HepG2 (cell line): ENCODE results near the gene SMOC1. TPM values are rescaled to one million over a fixed set of nuclear protein-coding genes. Genes with fewer than 3 reads are reported as not detected.
A peak's percentile ranks its signal among the peaks of the same experiment; 100 is the strongest.

Experiments used
- FIP1L1 ChIP-seq: fragments of 200-400 bp; formaldehyde crosslinking; IDR thresholded peaks from 2 replicates; pipeline ENCODE4 v1.6.1; 2018; ENCODE audit warnings: low read depth, mild to moderate bottlenecking, low read length, moderate library complexity, borderline replicate concordance; ENCODE audit not compliant: insufficient read depth
- REXO4 ChIP-seq: sonication (generic); formaldehyde crosslinking; IDR thresholded peaks from 2 replicates; pipeline ENCODE4 v1.8.0; 2022; ENCODE audit warnings: missing genetic modification reagents, mild to moderate bottlenecking, borderline replicate concordance
- SCMH1 ChIP-seq: sonication (generic); formaldehyde crosslinking; IDR thresholded peaks from 2 replicates; pipeline ENCODE4 v1.9.0; 2021; ENCODE audit warnings: missing genetic modification reagents, mild to moderate bottlenecking, borderline replicate concordance
- SP140L ChIP-seq: sonication (generic); formaldehyde crosslinking; IDR thresholded peaks from 2 replicates; pipeline ENCODE4 v1.4.0; 2020; ENCODE audit warnings: missing genetic modification reagents, borderline replicate concordance
- ZNF616 ChIP-seq: sonication (generic); formaldehyde crosslinking; IDR thresholded peaks from 2 replicates; pipeline ENCODE4 v1.5.0; 2020; ENCODE audit warnings: low read depth, mild to moderate bottlenecking, missing genetic modification reagents
- ZNF720 ChIP-seq: sonication (generic); formaldehyde crosslinking; IDR thresholded peaks from 2 replicates; pipeline ENCODE4 v1.4.0; 2020; ENCODE audit warnings: missing genetic modification reagents
- polyA plus RNA-seq, 8 experiments: library from polyadenylated mRNA; depleted of rRNA in 3 of 8; stranded (reverse) in 7 of 8; unstranded in 1 of 8; fragments of >200 nt; fragmentation: Illumina TruSeq in 4 of 8; extraction: Trizol in 4 of 8; gene quantifications; 2 replicates each; pipeline versions ENCODE4 v1.2.1 to v1.2.3, GENCODE V29; 2011 to 2016; ENCODE audit warnings: low read depth in 4 of 8, missing spikeins in 1 of 8, mixed read lengths in 1 of 8; ENCODE audit not compliant: insufficient read depth in 1 of 8
- total RNA-seq, 5 experiments: library from RNA; depleted of rRNA; stranded (reverse); fragments of >200 nt; fragmentation: Illumina TruSeq; extraction: Trizol; gene quantifications; 2 replicates each; pipeline ENCODE4 v1.2.3, GENCODE V29; 2016; ENCODE audit warnings: low read depth in 1 of 5
- TF ChIP-seq, protein P1 (sequence below): IDR thresholded peaks from 2 replicates; pipeline ENCODE4 v1.6.1; 2016; ENCODE audit warnings: low read depth, missing genetic modification reagents, missing compliant biosample characterization
- TF ChIP-seq, protein P2 (sequence below), 2 experiments: sonication (generic) in 1 of 2; formaldehyde crosslinking in 1 of 2; IDR thresholded peaks; 2 replicates each; pipeline versions ENCODE4 v1.6.1 to v1.9.0; 2014 to 2022; ENCODE audit warnings: antibody characterized with exemption in 1 of 2, borderline replicate concordance in 1 of 2, inconsistent platforms in 1 of 2, low read depth in 1 of 2, missing genetic modification reagents in 1 of 2
- TF ChIP-seq, protein P3 (sequence below): fragments of 450-650 bp; IDR thresholded peaks from 2 replicates; pipeline ENCODE4 v1.6.1; 2016
- TF ChIP-seq, protein P4 (sequence below): IDR thresholded peaks from 2 replicates; pipeline ENCODE4 v1.6.1; 2016; ENCODE audit warnings: control low read depth
- TF ChIP-seq, protein P5 (sequence below): sonication (generic); formaldehyde crosslinking; IDR thresholded peaks from 2 replicates; pipeline ENCODE4 v1.5.0; 2020; ENCODE audit warnings: missing genetic modification reagents, mild to moderate bottlenecking, borderline replicate concordance

Gene SMOC1
- total and polyA plus RNA-seq, 2 of the 13 experiments (the other 11 are each of a cell fraction or from before 2014, with no cell fraction given): 17.8 to 35.6 TPM

DNA sequence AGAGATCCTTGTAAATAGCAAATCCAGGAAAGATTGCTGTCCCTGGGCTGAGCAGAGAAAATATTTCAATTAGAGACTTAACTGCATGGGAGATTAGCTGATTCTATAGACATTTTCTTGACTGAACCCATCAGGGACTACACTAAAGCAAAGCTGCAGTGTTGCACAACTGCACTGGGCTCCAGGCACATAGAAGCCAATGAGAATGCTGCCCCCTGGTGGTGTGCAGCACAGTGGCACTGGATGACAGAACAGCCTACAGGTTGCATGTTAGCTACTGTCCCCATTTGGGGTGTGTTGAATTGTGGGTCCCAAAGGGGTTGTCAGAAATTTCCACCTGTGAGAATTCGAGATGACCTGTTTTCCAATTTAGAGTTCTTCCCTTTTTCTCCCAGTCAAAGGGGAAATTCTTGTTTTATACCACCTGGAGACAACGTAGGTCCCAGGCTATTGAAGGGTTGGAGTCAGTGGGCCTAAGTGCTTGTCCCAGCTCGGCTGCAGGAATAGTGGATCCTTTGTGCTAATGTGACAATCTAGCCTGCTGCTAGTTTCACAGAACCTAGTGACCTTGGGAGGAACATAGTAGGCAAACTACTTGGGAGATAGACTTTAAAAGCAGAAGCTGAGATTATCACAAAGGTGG, 194.8 kb downstream of the SMOC1 start (continued):
- TF ChIP-seq, protein P1, sequence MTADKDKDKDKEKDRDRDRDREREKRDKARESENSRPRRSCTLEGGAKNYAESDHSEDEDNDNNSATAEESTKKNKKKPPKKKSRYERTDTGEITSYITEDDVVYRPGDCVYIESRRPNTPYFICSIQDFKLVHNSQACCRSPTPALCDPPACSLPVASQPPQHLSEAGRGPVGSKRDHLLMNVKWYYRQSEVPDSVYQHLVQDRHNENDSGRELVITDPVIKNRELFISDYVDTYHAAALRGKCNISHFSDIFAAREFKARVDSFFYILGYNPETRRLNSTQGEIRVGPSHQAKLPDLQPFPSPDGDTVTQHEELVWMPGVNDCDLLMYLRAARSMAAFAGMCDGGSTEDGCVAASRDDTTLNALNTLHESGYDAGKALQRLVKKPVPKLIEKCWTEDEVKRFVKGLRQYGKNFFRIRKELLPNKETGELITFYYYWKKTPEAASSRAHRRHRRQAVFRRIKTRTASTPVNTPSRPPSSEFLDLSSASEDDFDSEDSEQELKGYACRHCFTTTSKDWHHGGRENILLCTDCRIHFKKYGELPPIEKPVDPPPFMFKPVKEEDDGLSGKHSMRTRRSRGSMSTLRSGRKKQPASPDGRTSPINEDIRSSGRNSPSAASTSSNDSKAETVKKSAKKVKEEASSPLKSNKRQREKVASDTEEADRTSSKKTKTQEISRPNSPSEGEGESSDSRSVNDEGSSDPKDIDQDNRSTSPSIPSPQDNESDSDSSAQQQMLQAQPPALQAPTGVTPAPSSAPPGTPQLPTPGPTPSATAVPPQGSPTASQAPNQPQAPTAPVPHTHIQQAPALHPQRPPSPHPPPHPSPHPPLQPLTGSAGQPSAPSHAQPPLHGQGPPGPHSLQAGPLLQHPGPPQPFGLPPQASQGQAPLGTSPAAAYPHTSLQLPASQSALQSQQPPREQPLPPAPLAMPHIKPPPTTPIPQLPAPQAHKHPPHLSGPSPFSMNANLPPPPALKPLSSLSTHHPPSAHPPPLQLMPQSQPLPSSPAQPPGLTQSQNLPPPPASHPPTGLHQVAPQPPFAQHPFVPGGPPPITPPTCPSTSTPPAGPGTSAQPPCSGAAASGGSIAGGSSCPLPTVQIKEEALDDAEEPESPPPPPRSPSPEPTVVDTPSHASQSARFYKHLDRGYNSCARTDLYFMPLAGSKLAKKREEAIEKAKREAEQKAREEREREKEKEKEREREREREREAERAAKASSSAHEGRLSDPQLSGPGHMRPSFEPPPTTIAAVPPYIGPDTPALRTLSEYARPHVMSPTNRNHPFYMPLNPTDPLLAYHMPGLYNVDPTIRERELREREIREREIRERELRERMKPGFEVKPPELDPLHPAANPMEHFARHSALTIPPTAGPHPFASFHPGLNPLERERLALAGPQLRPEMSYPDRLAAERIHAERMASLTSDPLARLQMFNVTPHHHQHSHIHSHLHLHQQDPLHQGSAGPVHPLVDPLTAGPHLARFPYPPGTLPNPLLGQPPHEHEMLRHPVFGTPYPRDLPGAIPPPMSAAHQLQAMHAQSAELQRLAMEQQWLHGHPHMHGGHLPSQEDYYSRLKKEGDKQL: no peak
- TF ChIP-seq SCMH1 (no peak), ZNF616 (CRISPR knock-in tag) (no peak), FIP1L1 (no peak), REXO4 (no peak), SP140L (peak; percentile 27; the same call in 1 of the 2 replicates), ZNF720 (CRISPR knock-in tag) (peak; percentile 59; the same call in 1 of the 2 replicates)
- TF ChIP-seq, protein P2, sequence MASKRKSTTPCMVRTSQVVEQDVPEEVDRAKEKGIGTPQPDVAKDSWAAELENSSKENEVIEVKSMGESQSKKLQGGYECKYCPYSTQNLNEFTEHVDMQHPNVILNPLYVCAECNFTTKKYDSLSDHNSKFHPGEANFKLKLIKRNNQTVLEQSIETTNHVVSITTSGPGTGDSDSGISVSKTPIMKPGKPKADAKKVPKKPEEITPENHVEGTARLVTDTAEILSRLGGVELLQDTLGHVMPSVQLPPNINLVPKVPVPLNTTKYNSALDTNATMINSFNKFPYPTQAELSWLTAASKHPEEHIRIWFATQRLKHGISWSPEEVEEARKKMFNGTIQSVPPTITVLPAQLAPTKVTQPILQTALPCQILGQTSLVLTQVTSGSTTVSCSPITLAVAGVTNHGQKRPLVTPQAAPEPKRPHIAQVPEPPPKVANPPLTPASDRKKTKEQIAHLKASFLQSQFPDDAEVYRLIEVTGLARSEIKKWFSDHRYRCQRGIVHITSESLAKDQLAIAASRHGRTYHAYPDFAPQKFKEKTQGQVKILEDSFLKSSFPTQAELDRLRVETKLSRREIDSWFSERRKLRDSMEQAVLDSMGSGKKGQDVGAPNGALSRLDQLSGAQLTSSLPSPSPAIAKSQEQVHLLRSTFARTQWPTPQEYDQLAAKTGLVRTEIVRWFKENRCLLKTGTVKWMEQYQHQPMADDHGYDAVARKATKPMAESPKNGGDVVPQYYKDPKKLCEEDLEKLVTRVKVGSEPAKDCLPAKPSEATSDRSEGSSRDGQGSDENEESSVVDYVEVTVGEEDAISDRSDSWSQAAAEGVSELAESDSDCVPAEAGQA (IDR thresholded peaks at IDR 0.05; ENCODE audit: low read depth): no peak
- TF ChIP-seq, protein P2 (CRISPR knock-in tag; IDR thresholded peaks at IDR 0.05; ENCODE audit: borderline replicate concordance): no peak
- TF ChIP-seq, protein P3, sequence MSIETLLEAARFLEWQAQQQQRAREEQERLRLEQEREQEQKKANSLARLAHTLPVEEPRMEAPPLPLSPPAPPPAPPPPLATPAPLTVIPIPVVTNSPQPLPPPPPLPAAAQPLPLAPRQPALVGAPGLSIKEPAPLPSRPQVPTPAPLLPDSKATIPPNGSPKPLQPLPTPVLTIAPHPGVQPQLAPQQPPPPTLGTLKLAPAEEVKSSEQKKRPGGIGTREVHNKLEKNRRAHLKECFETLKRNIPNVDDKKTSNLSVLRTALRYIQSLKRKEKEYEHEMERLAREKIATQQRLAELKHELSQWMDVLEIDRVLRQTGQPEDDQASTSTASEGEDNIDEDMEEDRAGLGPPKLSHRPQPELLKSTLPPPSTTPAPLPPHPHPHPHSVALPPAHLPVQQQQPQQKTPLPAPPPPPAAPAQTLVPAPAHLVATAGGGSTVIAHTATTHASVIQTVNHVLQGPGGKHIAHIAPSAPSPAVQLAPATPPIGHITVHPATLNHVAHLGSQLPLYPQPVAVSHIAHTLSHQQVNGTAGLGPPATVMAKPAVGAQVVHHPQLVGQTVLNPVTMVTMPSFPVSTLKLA: no peak
- TF ChIP-seq, protein P4, sequence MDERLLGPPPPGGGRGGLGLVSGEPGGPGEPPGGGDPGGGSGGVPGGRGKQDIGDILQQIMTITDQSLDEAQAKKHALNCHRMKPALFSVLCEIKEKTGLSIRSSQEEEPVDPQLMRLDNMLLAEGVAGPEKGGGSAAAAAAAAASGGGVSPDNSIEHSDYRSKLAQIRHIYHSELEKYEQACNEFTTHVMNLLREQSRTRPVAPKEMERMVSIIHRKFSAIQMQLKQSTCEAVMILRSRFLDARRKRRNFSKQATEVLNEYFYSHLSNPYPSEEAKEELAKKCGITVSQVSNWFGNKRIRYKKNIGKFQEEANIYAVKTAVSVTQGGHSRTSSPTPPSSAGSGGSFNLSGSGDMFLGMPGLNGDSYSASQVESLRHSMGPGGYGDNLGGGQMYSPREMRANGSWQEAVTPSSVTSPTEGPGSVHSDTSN (CRISPR knock-in tag): no peak
- TF ChIP-seq, protein P5, sequence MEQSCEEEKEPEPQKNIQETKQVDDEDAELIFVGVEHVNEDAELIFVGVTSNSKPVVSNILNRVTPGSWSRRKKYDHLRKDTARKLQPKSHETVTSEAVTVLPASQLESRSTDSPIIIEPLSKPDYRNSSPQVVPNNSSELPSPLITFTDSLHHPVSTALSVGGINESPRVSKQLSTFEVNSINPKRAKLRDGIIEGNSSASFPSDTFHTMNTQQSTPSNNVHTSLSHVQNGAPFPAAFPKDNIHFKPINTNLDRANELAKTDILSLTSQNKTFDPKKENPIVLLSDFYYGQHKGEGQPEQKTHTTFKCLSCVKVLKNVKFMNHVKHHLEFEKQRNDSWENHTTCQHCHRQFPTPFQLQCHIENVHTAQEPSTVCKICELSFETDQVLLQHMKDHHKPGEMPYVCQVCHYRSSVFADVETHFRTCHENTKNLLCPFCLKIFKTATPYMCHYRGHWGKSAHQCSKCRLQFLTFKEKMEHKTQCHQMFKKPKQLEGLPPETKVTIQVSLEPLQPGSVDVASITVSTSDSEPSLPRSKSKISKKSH (CRISPR knock-in tag): no peak
